Activated CD4-positive, alpha-beta memory T cell treated with anti-CD3 and anti-CD28 coated beads, Interleukin-2, amount 10 ng/mL, durations not matched to agents 7 days and 5 days (primary cell): Measurements from ENCODE around the gene TMEM270. TPM values are rescaled to one million over a fixed set of nuclear protein-coding genes. Genes with fewer than 3 reads are reported as not detected.
"Not testable (repeated sequence)": the region's sequence is repeated elsewhere in the genome, so short reads cannot be mapped to it uniquely, and the experiment has no call there.

ENCODE experiments used
- CTCF ChIA-PET: fragments of 350-600 bp; sonication (Branson Sonifier 250); formaldehyde crosslinking; loops from one replicate; lab custom pipeline; 2021; ENCODE audit warnings: antibody characterized with exemption, inconsistent platforms; lab: Charles Lee
- POLR2A ChIA-PET: fragments of 350-600 bp; sonication (Branson Sonifier 250); formaldehyde crosslinking; loops from one replicate; lab custom pipeline; 2021; ENCODE audit warnings: antibody characterized with exemption; lab: Charles Lee
- DNase-seq: peaks from one replicate; pipeline ENCODE4 v3.0.0-alpha.2; 2020
- H3K27ac Mint-ChIP-seq: one replicate; pipeline ENCODE4 v1.8.0; 2021; ENCODE audit warnings: mild to moderate bottlenecking, mixed read lengths
- H3K27me3 Mint-ChIP-seq: one replicate; pipeline ENCODE4 v1.8.0; 2021; ENCODE audit warnings: mixed read lengths
- H3K36me3 Mint-ChIP-seq: one replicate; pipeline ENCODE4 v1.8.0; 2021; ENCODE audit warnings: low read depth, mixed read lengths
- H3K4me1 Mint-ChIP-seq: one replicate; pipeline ENCODE4 v1.8.0; 2021; ENCODE audit warnings: mixed read lengths
- H3K4me3 Mint-ChIP-seq: one replicate; pipeline ENCODE4 v1.8.0; 2021; ENCODE audit warnings: mild to moderate bottlenecking, mixed read lengths
- H3K9me3 Mint-ChIP-seq: one replicate; pipeline ENCODE4 v1.8.0; 2021; ENCODE audit warnings: mixed read lengths
- total RNA-seq, 2 experiments: library from RNA; stranded (reverse); gene quantifications; one replicate each; pipeline ENCODE4 v1.2.3, GENCODE V29; 2021

The TMEM270 gene
- not detected for total RNA-seq

DNA sequence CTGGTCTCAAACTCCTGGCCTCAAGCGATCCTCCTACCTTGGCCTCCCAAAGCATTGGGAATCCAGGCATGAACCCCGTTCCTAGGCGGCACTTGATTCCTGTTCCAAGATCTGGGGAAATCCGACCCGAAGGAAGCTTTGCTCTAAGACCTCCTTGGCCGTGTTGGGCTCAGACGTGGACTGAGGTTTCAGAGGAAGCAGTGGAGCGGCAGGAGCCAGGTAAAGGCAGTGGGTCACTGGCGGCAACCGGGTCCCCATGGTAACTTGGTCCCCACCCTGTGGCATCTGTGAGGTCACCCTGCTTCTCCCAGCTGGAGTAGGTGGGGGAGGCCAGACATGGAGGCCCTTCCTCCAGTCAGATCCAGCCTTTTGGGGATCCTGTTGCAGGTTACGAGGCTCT, at the start of gene TMEM270:
Gene TMEM270 (plus strand): TSS at position 301 of the 400 bp plus-strand sequence. CDS start 36 bp downstream, at position 337.
- CTCF ChIA-PET = no interaction called here
- H3K4me3 Mint-ChIP-seq = no peak within 1 kb of the TSS
- H3K4me1 Mint-ChIP-seq = peaks cover 5% of the 10 kb centered on the region
- POLR2A ChIA-PET = no interaction called here
- H3K27me3 Mint-ChIP-seq = peaks cover 15% of the 10 kb centered on the region
- no peak within 1 kb of the TSS for H3K27ac Mint-ChIP-seq
- no peak for DNase-seq
- H3K36me3 Mint-ChIP-seq = no peaks in the 10 kb centered on the region
- no peaks in the 10 kb centered on the region for H3K9me3 Mint-ChIP-seq

GRCh38 chr7:73811760-73812168, 49.2 kb upstream of the TMEM270 start:
- POLR2A ChIA-PET = no interaction called here
- DNase-seq = peak; percentile 65
- Mint-ChIP-seq H3K36me3 (no peaks in the 10 kb centered on the region), H3K27me3 (peaks cover 4% of the 10 kb centered on the region), H3K27ac (no peak overlapping the region), H3K9me3 (no peaks in the 10 kb centered on the region), H3K4me1 (no peaks in the 10 kb centered on the region), H3K4me3 (no peak overlapping the region)
- CTCF ChIA-PET = interaction anchor here (0.6 to 7.0 kb wide), 8 partner anchors 9 to 64 kb away, joined by 3 to 66 read pairs (median 4); no protein-coding TSS in a partner anchor

DNA sequence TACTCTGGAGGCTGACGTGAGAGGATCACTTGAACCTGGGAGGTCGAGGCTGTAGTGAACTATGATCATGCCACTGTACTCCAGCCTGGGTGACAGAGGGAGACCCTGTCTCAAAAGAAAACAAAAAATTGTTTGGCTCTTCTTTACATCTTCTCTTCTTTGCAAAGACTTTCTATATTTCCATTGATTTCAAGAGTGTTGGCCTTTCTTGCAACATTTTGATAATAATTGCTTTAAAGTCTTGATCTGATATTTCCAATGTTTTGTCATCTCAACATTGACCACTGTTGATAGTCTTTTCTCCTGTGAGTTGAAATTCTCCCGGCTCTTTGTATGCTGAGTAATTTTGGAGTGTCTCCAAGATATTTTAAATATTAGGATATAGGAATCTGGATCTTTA, 48.0 kb upstream of the TMEM270 start:
- no peaks in the 10 kb centered on the region for H3K9me3 Mint-ChIP-seq
- ChIA-PET CTCF (interaction anchor here (2.0 to 7.0 kb wide), 2 partner anchors 12 to 42 kb away, joined by 5 to 66 read pairs; no protein-coding TSS in a partner anchor), POLR2A (no interaction called here)
- no peak overlapping the region for H3K4me3 Mint-ChIP-seq
- DNase-seq = no peak
- H3K27me3 Mint-ChIP-seq = peaks cover 6% of the 10 kb centered on the region
- no peaks in the 10 kb centered on the region for H3K4me1 Mint-ChIP-seq
- H3K27ac Mint-ChIP-seq = no peak overlapping the region
- H3K36me3 Mint-ChIP-seq = no peaks in the 10 kb centered on the region

GRCh38 chr7:73815436-73815835, 45.5 kb upstream of the TMEM270 start:
- no peaks in the 10 kb centered on the region for H3K4me1 Mint-ChIP-seq
- ChIA-PET POLR2A (interaction anchor here (1.3 kb wide), 1 partner anchor 11 kb away, joined by 4 read pairs; no protein-coding TSS in a partner anchor), CTCF (interaction anchor here (7.0 kb wide), 1 partner anchor 40 kb away, joined by 66 read pairs; no protein-coding TSS in a partner anchor)
- no peak overlapping the region for H3K27ac Mint-ChIP-seq
- H3K4me3 Mint-ChIP-seq = no peak overlapping the region
- H3K36me3 Mint-ChIP-seq = no peaks in the 10 kb centered on the region
- peaks cover 8% of the 10 kb centered on the region for H3K27me3 Mint-ChIP-seq
- no peaks in the 10 kb centered on the region for H3K9me3 Mint-ChIP-seq
- no peak for DNase-seq

GRCh38 chr7:73817121-73817520, 43.8 kb upstream of the TMEM270 start:
- no peak for DNase-seq
- CTCF ChIA-PET = interaction anchor here (1.6 kb wide), 1 partner anchor 38 kb away, joined by 10 read pairs; no protein-coding TSS in a partner anchor
- peaks cover 8% of the 10 kb centered on the region for H3K27me3 Mint-ChIP-seq
- H3K4me3 Mint-ChIP-seq = no peak overlapping the region
- no peak overlapping the region for H3K27ac Mint-ChIP-seq
- no peaks in the 10 kb centered on the region for H3K9me3 Mint-ChIP-seq
- no peaks in the 10 kb centered on the region for H3K4me1 Mint-ChIP-seq
- no peaks in the 10 kb centered on the region for H3K36me3 Mint-ChIP-seq
- POLR2A ChIA-PET = no interaction called here

GRCh38 chr7:73820013-73820412, 40.9 kb upstream of the TMEM270 start:
- Mint-ChIP-seq H3K27ac (no peak overlapping the region), H3K36me3 (no peaks in the 10 kb centered on the region), H3K4me3 (no peak overlapping the region), H3K4me1 (no peaks in the 10 kb centered on the region), H3K9me3 (no peaks in the 10 kb centered on the region), H3K27me3 (peaks cover 6% of the 10 kb centered on the region)
- DNase-seq = no peak
- POLR2A ChIA-PET = no interaction called here
- CTCF ChIA-PET = no interaction called here

GRCh38 chr7:73821597-73822285, 39.2 kb upstream of the TMEM270 start:
- H3K4me1 Mint-ChIP-seq, H3K36me3 Mint-ChIP-seq, POLR2A ChIA-PET, H3K9me3 Mint-ChIP-seq, H3K27ac Mint-ChIP-seq, H3K4me3 Mint-ChIP-seq, DNase-seq, H3K27me3 Mint-ChIP-seq: not testable (repeated sequence)
- CTCF ChIA-PET = interaction anchor here (1.1 to 2.4 kb wide), 2 partner anchors 33 to 385 kb away, joined by 3 to 7 read pairs; no protein-coding TSS in a partner anchor

DNA sequence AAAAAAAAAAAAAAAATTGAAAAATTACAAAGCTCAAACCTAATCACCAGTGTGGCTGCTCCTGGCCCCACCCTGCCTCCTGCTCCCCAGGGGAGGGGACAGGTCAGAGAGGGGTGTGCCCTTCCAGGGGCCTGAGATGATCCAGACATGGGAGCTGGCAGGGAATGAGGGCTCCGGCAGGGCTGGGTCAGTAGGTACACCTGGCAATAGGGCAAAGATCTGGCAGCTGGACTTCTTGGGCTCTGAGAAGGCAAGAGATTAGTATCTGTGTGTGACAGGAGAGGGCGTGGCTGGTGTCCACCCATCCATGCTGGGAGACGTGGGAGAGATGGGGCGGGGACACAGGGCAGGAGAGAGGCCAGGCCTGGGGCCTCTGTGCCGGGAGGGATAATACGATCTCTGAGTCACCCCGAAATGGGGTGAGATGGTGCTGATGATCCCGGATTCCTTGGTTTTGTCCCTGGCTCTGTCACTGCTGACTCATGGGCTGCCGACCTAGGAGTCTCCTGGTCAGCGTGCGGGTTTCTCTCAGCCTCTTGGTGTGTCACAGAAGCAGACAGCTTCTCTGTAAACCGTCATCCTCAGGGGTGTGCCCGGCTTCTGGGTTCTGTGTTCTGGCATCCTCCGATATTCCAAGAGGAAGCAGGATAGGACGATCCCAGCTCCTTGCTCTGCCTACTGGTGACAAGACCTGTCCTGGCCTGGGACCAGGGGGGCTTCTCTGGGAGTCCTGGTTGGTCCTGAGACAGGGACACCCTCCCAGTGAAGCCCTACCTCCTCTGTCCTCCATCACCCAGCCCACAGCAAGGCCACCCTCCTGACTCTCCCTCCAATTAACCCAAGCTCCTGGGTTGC, 38.4 kb upstream of the TMEM270 start:
- Mint-ChIP-seq H3K4me1 (peaks cover 13% of the 10 kb centered on the region), H3K4me3 (no peak overlapping the region), H3K27me3 (peaks cover 12% of the 10 kb centered on the region), H3K36me3 (no peaks in the 10 kb centered on the region), H3K27ac (no peak overlapping the region), H3K9me3 (no peaks in the 10 kb centered on the region)
- ChIA-PET CTCF (interaction anchor here (0.7 to 2.4 kb wide), 4 partner anchors 11 to 204 kb away, joined by 3 to 7 read pairs (median 5); no protein-coding TSS in a partner anchor), POLR2A (no interaction called here)
- DNase-seq = no peak

DNA sequence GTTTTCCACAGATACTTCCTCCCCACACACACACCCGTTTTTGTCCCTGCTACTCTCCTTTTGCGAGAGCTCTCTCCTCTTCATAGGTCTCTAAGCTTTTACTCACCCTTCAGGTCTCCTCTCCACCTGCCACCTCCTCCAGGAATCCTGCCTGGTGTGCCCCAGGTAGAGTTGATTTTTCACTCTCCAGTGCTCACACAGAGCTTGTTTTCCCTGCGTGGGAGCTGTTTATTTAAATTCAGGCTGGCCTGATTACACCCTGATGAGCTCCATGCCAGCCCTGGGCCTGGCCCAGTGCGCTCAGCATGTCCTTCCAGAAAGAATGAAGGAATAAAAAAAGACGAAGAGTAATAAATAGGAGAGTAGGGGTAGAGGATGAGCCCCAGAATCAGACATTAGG, 37.7 kb upstream of the TMEM270 start:
- DNase-seq = no peak
- Mint-ChIP-seq H3K4me1 (peaks cover 19% of the 10 kb centered on the region), H3K27ac (no peak overlapping the region), H3K4me3 (no peak overlapping the region), H3K36me3 (no peaks in the 10 kb centered on the region), H3K27me3 (peaks cover 10% of the 10 kb centered on the region), H3K9me3 (no peaks in the 10 kb centered on the region)
- ChIA-PET CTCF (interaction anchor here (1.6 to 2.4 kb wide), 3 partner anchors 12 to 204 kb away, joined by 4 to 7 read pairs (median 6); no protein-coding TSS in a partner anchor), POLR2A (no interaction called here)

- ChIA-PET CTCF (interaction anchor here (1.6 to 2.4 kb wide), 4 partner anchors 12 to 203 kb away, joined by 4 to 7 read pairs (median 6); no protein-coding TSS in a partner anchor), POLR2A (no interaction called here)
- no peaks in the 10 kb centered on the region for H3K9me3 Mint-ChIP-seq
- no peak for DNase-seq
- no peak overlapping the region for H3K4me3 Mint-ChIP-seq
- H3K27me3 Mint-ChIP-seq = peaks cover 10% of the 10 kb centered on the region
- H3K4me1 Mint-ChIP-seq = peaks cover 26% of the 10 kb centered on the region
- H3K27ac Mint-ChIP-seq = no peak overlapping the region
- no peaks in the 10 kb centered on the region for H3K36me3 Mint-ChIP-seq
Measured at GRCh38 chr7:73823873-73824592, 36.9 kb upstream of the TMEM270 start.

DNA sequence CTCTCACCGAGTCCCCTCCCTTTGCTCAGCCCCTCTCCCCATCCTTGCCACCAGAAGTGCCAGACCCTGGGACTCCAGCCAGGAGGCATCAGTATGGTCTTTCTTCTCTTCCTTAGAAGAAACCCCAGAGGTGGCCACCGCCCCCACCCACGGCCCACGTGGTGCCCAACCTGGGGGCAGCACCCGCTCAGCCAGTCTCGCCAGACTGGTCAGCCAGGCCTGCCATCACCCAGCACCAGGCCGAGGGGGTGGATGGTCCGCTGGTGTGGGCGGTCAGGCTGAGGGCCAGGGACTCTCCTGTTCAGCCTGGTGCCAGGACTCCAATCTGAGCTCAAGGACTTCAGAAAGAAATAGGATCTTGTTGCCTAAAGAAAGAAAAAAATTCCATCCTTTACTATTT, 36.0 kb upstream of the TMEM270 start:
- Mint-ChIP-seq H3K4me3 (no peak overlapping the region), H3K4me1 (peaks cover 32% of the 10 kb centered on the region), H3K27ac (no peak overlapping the region), H3K27me3 (peaks cover 10% of the 10 kb centered on the region), H3K9me3 (no peaks in the 10 kb centered on the region), H3K36me3 (no peaks in the 10 kb centered on the region)
- CTCF ChIA-PET = interaction anchor here (1.6 to 3.9 kb wide), 2 partner anchors 13 to 31 kb away, joined by 5 to 39 read pairs; no protein-coding TSS in a partner anchor
- no peak for DNase-seq
- POLR2A ChIA-PET = no interaction called here

DNA sequence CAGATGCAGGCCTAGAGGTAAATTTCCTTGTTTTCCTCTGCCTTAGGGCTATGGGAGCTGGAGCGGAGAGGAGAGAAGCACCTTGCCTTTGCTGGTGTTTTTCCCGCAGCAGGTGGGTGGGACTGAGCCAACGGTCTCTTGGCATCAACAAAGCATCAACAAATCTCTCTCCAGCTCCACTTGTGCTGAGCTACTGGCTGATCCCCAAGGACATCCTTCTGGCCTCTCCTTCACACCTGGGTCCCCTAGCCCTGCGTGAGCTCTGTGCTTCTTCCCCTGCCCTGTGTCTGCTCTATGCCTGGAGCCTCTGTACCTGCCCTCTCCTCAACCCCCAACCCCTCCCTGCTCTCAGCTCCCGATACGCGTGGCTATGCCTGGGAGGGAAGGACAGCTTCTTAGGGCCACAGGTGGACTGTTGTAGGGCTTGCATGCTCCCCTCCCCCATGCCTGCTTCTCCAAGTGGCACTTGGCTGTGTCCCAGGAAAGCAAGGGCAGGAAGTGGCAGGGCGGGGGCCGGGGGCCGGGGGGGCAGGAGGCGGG, 33.3 kb upstream of the TMEM270 start:
- ChIA-PET POLR2A (interaction anchor here (1.4 kb wide), 1 partner anchor 15 kb away, joined by 4 read pairs; the partner anchor contains the start of gene METTL27), CTCF (interaction anchor here (0.8 to 3.9 kb wide), 4 partner anchors 15 to 28 kb away, joined by 3 to 39 read pairs (median 4); partner anchors contain the start of gene METTL27)
- DNase-seq = no peak
- H3K9me3 Mint-ChIP-seq = no peaks in the 10 kb centered on the region
- no peaks in the 10 kb centered on the region for H3K36me3 Mint-ChIP-seq
- no peak overlapping the region for H3K27ac Mint-ChIP-seq
- H3K27me3 Mint-ChIP-seq = peaks cover 10% of the 10 kb centered on the region
- peaks cover 32% of the 10 kb centered on the region for H3K4me1 Mint-ChIP-seq
- no peak overlapping the region for H3K4me3 Mint-ChIP-seq
